22Rv1 (cell line): Measurements from ENCODE around the gene DLG4.

Experiments
- ZFX ChIP-seq: fragments of 450-650 bp; IDR thresholded peaks from 2 replicates; pipeline ENCODE4 v1.6.1; 2017; ENCODE audit warnings: antibody characterized with exemption, borderline replicate concordance
- TF ChIP-seq, protein P1 (sequence below): fragments of 450-650 bp; IDR thresholded peaks from 2 replicates; pipeline ENCODE4 v1.5.1; 2017; ENCODE audit warnings: mild to moderate bottlenecking

- TF ChIP-seq, protein P1, sequence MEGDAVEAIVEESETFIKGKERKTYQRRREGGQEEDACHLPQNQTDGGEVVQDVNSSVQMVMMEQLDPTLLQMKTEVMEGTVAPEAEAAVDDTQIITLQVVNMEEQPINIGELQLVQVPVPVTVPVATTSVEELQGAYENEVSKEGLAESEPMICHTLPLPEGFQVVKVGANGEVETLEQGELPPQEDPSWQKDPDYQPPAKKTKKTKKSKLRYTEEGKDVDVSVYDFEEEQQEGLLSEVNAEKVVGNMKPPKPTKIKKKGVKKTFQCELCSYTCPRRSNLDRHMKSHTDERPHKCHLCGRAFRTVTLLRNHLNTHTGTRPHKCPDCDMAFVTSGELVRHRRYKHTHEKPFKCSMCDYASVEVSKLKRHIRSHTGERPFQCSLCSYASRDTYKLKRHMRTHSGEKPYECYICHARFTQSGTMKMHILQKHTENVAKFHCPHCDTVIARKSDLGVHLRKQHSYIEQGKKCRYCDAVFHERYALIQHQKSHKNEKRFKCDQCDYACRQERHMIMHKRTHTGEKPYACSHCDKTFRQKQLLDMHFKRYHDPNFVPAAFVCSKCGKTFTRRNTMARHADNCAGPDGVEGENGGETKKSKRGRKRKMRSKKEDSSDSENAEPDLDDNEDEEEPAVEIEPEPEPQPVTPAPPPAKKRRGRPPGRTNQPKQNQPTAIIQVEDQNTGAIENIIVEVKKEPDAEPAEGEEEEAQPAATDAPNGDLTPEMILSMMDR: no peak
- no peak for TF ChIP-seq ZFX
These were observed 17.7 kb upstream of the DLG4 start for GRCh38 chr17:7237266-7237760.
